Tibial nerve (tissue), 4 donors: ENCODE measurements around the gene ENOPH1. TPM values are rescaled to one million over a fixed set of nuclear protein-coding genes. Genes with fewer than 3 reads are reported as not detected.

Source experiments
- DNase-seq, 2 donors: peaks; one replicate each; pipeline ENCODE4 v3.0.0-alpha.2; 2019; ENCODE audit warnings: low spot score in 2 of 2
- H3K27ac ChIP-seq, 4 donors: fragments of 200-600 bp; sonication (generic) in 3 of 4; one replicate each; pipeline ENCODE4 v1.5.1; 2017 to 2019; ENCODE audit warnings: mild to moderate bottlenecking in 1 of 4
- H3K27me3 ChIP-seq, 2 donors: fragments of 200-600 bp; sonication (generic) in 1 of 2; one replicate each; pipeline versions ENCODE4 v1.5.1 to v1.6.0; 2017 to 2019
- H3K36me3 ChIP-seq, 3 donors: fragments of 200-600 bp; sonication (generic); one replicate each; pipeline ENCODE4 v1.5.1; 2018 to 2019
- H3K4me1 ChIP-seq, 4 donors: fragments of 200-600 bp; sonication (generic) in 3 of 4; one replicate each; pipeline ENCODE4 v1.5.1; 2017 to 2019
- H3K4me3 ChIP-seq, 4 donors: fragments of 200-600 bp; sonication (generic) in 3 of 4; one replicate each; pipeline ENCODE4 v1.5.1; 2017 to 2019; ENCODE audit warnings: mild to moderate bottlenecking in 1 of 4, moderate library complexity in 1 of 4
- H3K9me3 ChIP-seq, 4 donors: fragments of 200-600 bp; sonication (generic) in 3 of 4; one replicate each; pipeline ENCODE4 v1.5.1; 2017 to 2019
- EP300 ChIP-seq, 2 donors: sonication (generic); formaldehyde crosslinking; IDR thresholded peaks; one replicate each; pipeline ENCODE4 v1.6.1; 2017; ENCODE audit warnings: antibody characterized with exemption in 2 of 2, mild to moderate bottlenecking in 1 of 2
- POLR2A ChIP-seq, 2 donors: fragments of 450-650 bp; IDR thresholded peaks; one replicate each; pipeline ENCODE4 v1.6.1; 2017; ENCODE audit warnings: antibody characterized with exemption in 2 of 2, mild to moderate bottlenecking in 2 of 2, moderate library complexity in 2 of 2
- WGBS, 2 donors: methylation state at CpG; one replicate each; pipeline ENCODE4 v1.1.5; 2018; 5-methylcytosine and 5-hydroxymethylcytosine counted together
- total RNA-seq, 4 donors: library from RNA; depleted of rRNA; stranded (reverse); fragments of >200 nt; gene quantifications; one replicate each; pipeline ENCODE4 v1.1.0, GENCODE V29; 2016
- TF ChIP-seq, protein P1 (sequence below), 5 experiments: fragments of 200-600 bp in 3 of 5; fragments of 450-650 bp in 2 of 5; sonication (generic) in 3 of 5; IDR thresholded peaks; one replicate each; pipeline ENCODE4 v1.5.1; 2016 to 2019; ENCODE audit warnings: antibody characterized with exemption in 5 of 5, mild to moderate bottlenecking in 3 of 5, moderate library complexity in 2 of 5

The ENOPH1 gene
- total RNA-seq, 4 donors from 2014 or later: 26.2 to 41.3 (median 30.7) TPM

DNA sequence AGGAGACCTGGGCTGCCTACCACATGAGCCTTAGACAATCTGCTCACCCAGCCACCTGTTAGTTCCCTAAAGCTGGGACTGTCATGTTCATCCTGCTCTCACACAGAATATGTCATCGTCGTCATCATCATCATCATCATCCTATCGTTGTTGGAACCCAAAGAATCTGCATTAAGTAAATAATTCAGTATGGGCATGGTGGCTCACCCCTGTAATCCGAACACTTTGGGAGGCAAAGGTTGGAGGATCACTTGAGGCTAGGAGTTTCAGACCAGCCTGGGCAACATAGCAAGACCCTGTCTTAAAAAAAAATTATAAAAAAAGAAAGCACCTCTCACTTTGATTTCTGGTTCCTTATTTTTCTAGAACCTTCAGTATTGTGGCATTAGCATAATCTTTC, 6.4 kb downstream of the ENOPH1 start:
- TF ChIP-seq, protein P1, sequence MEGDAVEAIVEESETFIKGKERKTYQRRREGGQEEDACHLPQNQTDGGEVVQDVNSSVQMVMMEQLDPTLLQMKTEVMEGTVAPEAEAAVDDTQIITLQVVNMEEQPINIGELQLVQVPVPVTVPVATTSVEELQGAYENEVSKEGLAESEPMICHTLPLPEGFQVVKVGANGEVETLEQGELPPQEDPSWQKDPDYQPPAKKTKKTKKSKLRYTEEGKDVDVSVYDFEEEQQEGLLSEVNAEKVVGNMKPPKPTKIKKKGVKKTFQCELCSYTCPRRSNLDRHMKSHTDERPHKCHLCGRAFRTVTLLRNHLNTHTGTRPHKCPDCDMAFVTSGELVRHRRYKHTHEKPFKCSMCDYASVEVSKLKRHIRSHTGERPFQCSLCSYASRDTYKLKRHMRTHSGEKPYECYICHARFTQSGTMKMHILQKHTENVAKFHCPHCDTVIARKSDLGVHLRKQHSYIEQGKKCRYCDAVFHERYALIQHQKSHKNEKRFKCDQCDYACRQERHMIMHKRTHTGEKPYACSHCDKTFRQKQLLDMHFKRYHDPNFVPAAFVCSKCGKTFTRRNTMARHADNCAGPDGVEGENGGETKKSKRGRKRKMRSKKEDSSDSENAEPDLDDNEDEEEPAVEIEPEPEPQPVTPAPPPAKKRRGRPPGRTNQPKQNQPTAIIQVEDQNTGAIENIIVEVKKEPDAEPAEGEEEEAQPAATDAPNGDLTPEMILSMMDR (IDR thresholded peaks at IDR 0.05): no peak
- no peak for TF ChIP-seq POLR2A (IDR thresholded peaks at IDR 0.05)
- no peak for TF ChIP-seq EP300 (IDR thresholded peaks at IDR 0.05)
- 95 to 99% methylated on average over 4 of the region's 4 CpGs for WGBS, 2 donors
- no peaks in the 10 kb centered on the region for H3K36me3 ChIP-seq

DNA sequence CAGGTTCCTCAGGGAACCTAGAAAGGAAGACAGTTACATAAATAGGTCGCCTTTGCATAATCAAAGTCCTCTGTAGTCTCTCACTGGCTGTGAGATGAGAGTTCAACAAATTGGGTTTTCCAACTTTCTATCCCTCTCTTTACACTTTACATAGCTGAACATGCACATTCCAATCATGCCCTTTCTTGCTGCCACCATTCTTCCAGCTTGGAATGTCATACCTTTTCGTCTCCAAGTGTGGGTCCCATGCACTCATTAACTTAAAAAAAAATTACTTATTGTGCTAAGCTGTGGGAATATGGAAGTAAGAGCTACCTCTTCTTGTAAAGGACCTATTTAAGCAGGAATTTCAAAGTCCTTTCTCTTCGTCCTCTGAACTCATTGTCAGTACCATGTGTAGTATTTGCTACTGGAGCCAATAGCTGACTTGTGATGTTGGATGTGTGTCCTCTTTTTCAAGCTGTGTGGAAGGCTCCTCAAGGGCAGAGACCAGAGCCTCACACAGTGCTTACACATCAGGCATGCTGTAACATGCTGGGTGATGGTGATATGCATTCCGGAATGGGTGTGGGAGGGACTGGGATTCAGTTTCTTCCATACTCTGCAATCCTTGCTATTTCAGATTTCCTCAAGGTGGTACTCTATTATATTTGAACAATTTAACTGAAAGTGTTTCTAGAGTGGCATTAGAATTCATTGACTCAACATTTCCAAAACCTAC, 7.1 kb downstream of the ENOPH1 start:
- Histone ChIP-seq H3K27me3 (no peaks in the 10 kb centered on the region), H3K27ac (no peak overlapping the region), H3K4me3 (no peak overlapping the region), H3K9me3 (no peaks in the 10 kb centered on the region), H3K36me3 (no peaks in the 10 kb centered on the region), H3K4me1 (peaks cover 0 to 9% (median 0%) of the 10 kb centered on the region in 4 donors)
- no peak for TF ChIP-seq POLR2A (IDR thresholded peaks at IDR 0.05)
- TF ChIP-seq, protein P1 (IDR thresholded peaks at IDR 0.05): no peak
- TF ChIP-seq EP300 (IDR thresholded peaks at IDR 0.05): no peak
- WGBS, 2 donors: 74 to 76% methylated on average over 4 of the region's 4 CpGs
- DNase-seq: no peak

More for the DNA sequence above, 6.4 kb downstream of the ENOPH1 start:
- Histone ChIP-seq H3K27ac (no peak overlapping the region), H3K27me3 (no peaks in the 10 kb centered on the region), H3K4me3 (no peak overlapping the region), H3K4me1 (peaks cover 0 to 15% (median 1%) of the 10 kb centered on the region in 4 donors), H3K9me3 (no peaks in the 10 kb centered on the region)
- DNase-seq: no peak

GRCh38 chr4:82439088-82439487, 8.7 kb downstream of the ENOPH1 start:
- no peaks in the 10 kb centered on the region for H3K4me1 ChIP-seq
- DNase-seq: no peak

GRCh38 chr4:82447886-82448285, 17.5 kb downstream of the ENOPH1 start:
- TF ChIP-seq EP300 (IDR thresholded peaks at IDR 0.05): no peak
- TF ChIP-seq, protein P1 (IDR thresholded peaks at IDR 0.05): no peak
- no peak for TF ChIP-seq POLR2A (IDR thresholded peaks at IDR 0.05)
- no peaks in the 10 kb centered on the region for H3K9me3 ChIP-seq
- no peak for DNase-seq
- H3K4me1 ChIP-seq: no peaks in the 10 kb centered on the region
- no peaks in the 10 kb centered on the region for H3K27me3 ChIP-seq
- H3K27ac ChIP-seq: no peak overlapping the region
- H3K4me3 ChIP-seq: no peak overlapping the region
- WGBS, 2 donors: 93 to 99% methylated on average over 1 of the region's 1 CpG
- peaks cover 0 to 42% (median 7%) of the 10 kb centered on the region in 3 donors for H3K36me3 ChIP-seq

More at GRCh38 chr4:82439088-82439487, 8.7 kb downstream of the ENOPH1 start:
- Histone ChIP-seq H3K9me3 (no peaks in the 10 kb centered on the region), H3K4me3 (no peak overlapping the region), H3K27ac (no peak overlapping the region), H3K36me3 (no peaks in the 10 kb centered on the region), H3K27me3 (no peaks in the 10 kb centered on the region)
- no peak for TF ChIP-seq POLR2A (IDR thresholded peaks at IDR 0.05)
- TF ChIP-seq EP300 (IDR thresholded peaks at IDR 0.05): no peak
- TF ChIP-seq, protein P1 (IDR thresholded peaks at IDR 0.05): no peak
- 74 to 89% methylated on average over 2 of the region's 2 CpGs for WGBS, 2 donors

GRCh38 chr4:82450966-82451755, 20.8 kb downstream of the ENOPH1 start:
- H3K36me3 ChIP-seq: peaks cover 0 to 62% (median 7%) of the 10 kb centered on the region in 3 donors
- H3K4me3 ChIP-seq: no peak overlapping the region
- TF ChIP-seq POLR2A (IDR thresholded peaks at IDR 0.05) (no peak), EP300 (IDR thresholded peaks at IDR 0.05) (no peak)
- TF ChIP-seq, protein P1 (IDR thresholded peaks at IDR 0.05): no peak
- H3K9me3 ChIP-seq: no peaks in the 10 kb centered on the region
- no peak for DNase-seq
- no peak overlapping the region for H3K27ac ChIP-seq
- no peaks in the 10 kb centered on the region for H3K4me1 ChIP-seq
- 70 to 74% methylated on average over 13 of the region's 13 CpGs for WGBS, 2 donors
- no peaks in the 10 kb centered on the region for H3K27me3 ChIP-seq
